Karpas-422 (cell line): ENCODE data around the gene DAGLB. TPM values are rescaled to one million over a fixed set of nuclear protein-coding genes. Genes with fewer than 3 reads are reported as not detected.

Experiments
- DNase-seq: peaks from one replicate; pipeline ENCODE4 v3.0.0-alpha.2; 2015
- H2AFZ ChIP-seq: fragments of 200-600 bp; sonication (generic); 2 replicates; pipeline ENCODE4 v1.6.1; 2014; ENCODE audit warnings: antibody characterized with exemption, low read length, mixed read lengths
- H3K27ac ChIP-seq: fragments of 200-600 bp; sonication (generic); 2 replicates; pipeline ENCODE4 v1.5.1; 2014; ENCODE audit warnings: mild to moderate bottlenecking, low read length, moderate library complexity
- H3K27me3 ChIP-seq: fragments of 200-600 bp; sonication (generic); 2 replicates; pipeline ENCODE4 v1.6.1; 2014; ENCODE audit warnings: low read length, mixed read lengths
- H3K36me3 ChIP-seq: fragments of 200-600 bp; sonication (generic); 2 replicates; pipeline ENCODE4 v1.6.1; 2014; ENCODE audit warnings: low read length, mixed read lengths; ENCODE audit not compliant: insufficient read depth
- H3K4me1 ChIP-seq: fragments of 200-600 bp; sonication (generic); 2 replicates; pipeline ENCODE4 v1.6.1; 2014; ENCODE audit warnings: mild to moderate bottlenecking, low read length, mixed read lengths
- H3K4me2 ChIP-seq: fragments of 200-600 bp; sonication (generic); 2 replicates; pipeline ENCODE4 v1.6.1; 2014; ENCODE audit warnings: low read length, low read depth, mild to moderate bottlenecking; ENCODE audit not compliant: poor library complexity, severe bottlenecking
- H3K4me3 ChIP-seq: fragments of 200-600 bp; sonication (generic); 2 replicates; pipeline ENCODE4 v1.5.1; 2014; ENCODE audit warnings: mild to moderate bottlenecking, antibody characterized with exemption, low read length, mixed read lengths
- H3K79me2 ChIP-seq: fragments of 200-600 bp; sonication (generic); 2 replicates; pipeline ENCODE4 v1.6.1; 2014; ENCODE audit warnings: mild to moderate bottlenecking, low read length, mixed read lengths
- H3K9ac ChIP-seq: fragments of 200-600 bp; sonication (generic); 2 replicates; pipeline ENCODE4 v1.6.0; 2014; ENCODE audit warnings: low read length
- H3K9me2 ChIP-seq: fragments of 200-600 bp; sonication (generic), shearing (Covaris generic); replicated peaks from 2 replicates; pipeline ENCODE4 v1.6.0; 2014; ENCODE audit warnings: mild to moderate bottlenecking, low read length, moderate library complexity; ENCODE audit not compliant: insufficient read depth
- H3K9me3 ChIP-seq: fragments of 300-700, 200-600 bp; sonication (generic); 2 replicates; pipeline ENCODE4 v1.6.1; 2014; ENCODE audit warnings: low read length, mixed read lengths
- H4K20me1 ChIP-seq: fragments of 200-600 bp; sonication (generic); 2 replicates; pipeline ENCODE4 v1.6.1; 2014; ENCODE audit warnings: mild to moderate bottlenecking, antibody characterized with exemption, low read length, low read depth; ENCODE audit not compliant: insufficient read depth
- total RNA-seq: library from RNA; depleted of rRNA; stranded (reverse); fragments of >200 nt; shearing (Covaris generic); gene quantifications from 2 replicates; pipeline ENCODE4 v1.2.3, GENCODE V29; 2014; ENCODE audit warnings: low replicate concordance

Gene DAGLB
- total RNA-seq, 1 experiment from 2014 or later, result 10.0 TPM

GRCh38 chr7:6486438-6487183 lies 38.9 kb upstream of the DAGLB start:
- DNase-seq, result no peak
- no peaks in the 10 kb centered on the region for H3K9me3 ChIP-seq
- H3K79me2 ChIP-seq, result peaks cover 27% of the 10 kb centered on the region
- peaks cover 16% of the 10 kb centered on the region for H4K20me1 ChIP-seq
- H3K4me2 ChIP-seq, result no peak overlapping the region
- H3K4me3 ChIP-seq, result no peak overlapping the region
- H3K4me1 ChIP-seq, result peaks cover 18% of the 10 kb centered on the region
- no peak overlapping the region for H3K9ac ChIP-seq
- no peak overlapping the region for H2AFZ ChIP-seq
- H3K36me3 ChIP-seq, result peaks cover 1% of the 10 kb centered on the region; the same call in 1 of the 2 replicates
- no peaks in the 10 kb centered on the region for H3K9me2 ChIP-seq
- no peak overlapping the region for H3K27ac ChIP-seq
- H3K27me3 ChIP-seq, result no peaks in the 10 kb centered on the region

- Histone ChIP-seq H3K9me2 (no peaks in the 10 kb centered on the region), H3K36me3 (peaks cover 4% of the 10 kb centered on the region; the same call in 1 of the 2 replicates), H2AFZ (no peak overlapping the region), H3K9me3 (no peaks in the 10 kb centered on the region), H3K4me3 (peak overlapping the region; percentile 100), H3K79me2 (peaks cover 53% of the 10 kb centered on the region), H3K27ac (peak overlapping the region; percentile 99), H3K9ac (peak overlapping the region; percentile 96), H3K4me2 (peak overlapping the region; percentile 93), H3K4me1 (peaks cover 57% of the 10 kb centered on the region), H3K27me3 (no peaks in the 10 kb centered on the region), H4K20me1 (peaks cover 24% of the 10 kb centered on the region)
- peak; percentile 50 for DNase-seq
Observed at GRCh38 chr7:6482743-6483119, 35.0 kb upstream of the DAGLB start.

- peak overlapping the region; percentile 100 for H3K4me3 ChIP-seq
Observed at GRCh38 chr7:6482307-6482706, 34.6 kb upstream of the DAGLB start.

GRCh38 chr7:6481445-6481844 lies 33.7 kb upstream of the DAGLB start:
- Histone ChIP-seq H3K9ac (peak overlapping the region; percentile 66), H4K20me1 (peaks cover 36% of the 10 kb centered on the region), H3K27me3 (no peaks in the 10 kb centered on the region), H3K79me2 (peaks cover 66% of the 10 kb centered on the region), H3K4me3 (peak overlapping the region; percentile 48), H3K9me3 (no peaks in the 10 kb centered on the region), H2AFZ (no peak overlapping the region), H3K27ac (peak overlapping the region; percentile 99), H3K36me3 (peaks cover 4% of the 10 kb centered on the region; the same call in 1 of the 2 replicates), H3K4me2 (peak overlapping the region; percentile 93), H3K4me1 (peaks cover 70% of the 10 kb centered on the region), H3K9me2 (no peaks in the 10 kb centered on the region)
- DNase-seq, result no peak

More at GRCh38 chr7:6482307-6482706, 34.6 kb upstream of the DAGLB start:
- no peak for DNase-seq
- Histone ChIP-seq H3K79me2 (peaks cover 58% of the 10 kb centered on the region), H3K9ac (peak overlapping the region; percentile 96), H4K20me1 (peaks cover 28% of the 10 kb centered on the region), H3K9me3 (no peaks in the 10 kb centered on the region), H3K9me2 (no peaks in the 10 kb centered on the region), H3K4me1 (peaks cover 61% of the 10 kb centered on the region), H3K36me3 (peaks cover 4% of the 10 kb centered on the region; the same call in 1 of the 2 replicates), H3K27me3 (no peaks in the 10 kb centered on the region), H3K4me2 (peak overlapping the region; percentile 93), H2AFZ (no peak overlapping the region), H3K27ac (peak overlapping the region; percentile 99)

- Histone ChIP-seq H4K20me1 (peaks cover 48% of the 10 kb centered on the region), H2AFZ (no peak overlapping the region), H3K36me3 (peaks cover 14% of the 10 kb centered on the region; the same call in 1 of the 2 replicates), H3K9ac (peak overlapping the region; percentile 66), H3K27ac (peak overlapping the region; percentile 99), H3K9me2 (no peaks in the 10 kb centered on the region), H3K79me2 (peaks cover 78% of the 10 kb centered on the region), H3K4me2 (peak overlapping the region; percentile 93), H3K4me1 (peaks cover 82% of the 10 kb centered on the region), H3K9me3 (no peaks in the 10 kb centered on the region), H3K4me3 (peak overlapping the region; percentile 48), H3K27me3 (no peaks in the 10 kb centered on the region)
- DNase-seq, result no peak
Observed at GRCh38 chr7:6480323-6480660, 32.5 kb upstream of the DAGLB start.

GRCh38 chr7:6479067-6479466 lies 31.3 kb upstream of the DAGLB start:
- H3K9ac ChIP-seq, result peak overlapping the region; percentile 66
- peak overlapping the region; percentile 48; the same call in 1 of the 2 replicates for H3K4me3 ChIP-seq
- peaks cover 85% of the 10 kb centered on the region for H3K4me1 ChIP-seq
- H3K79me2 ChIP-seq, result peaks cover 86% of the 10 kb centered on the region
- H3K9me2 ChIP-seq, result no peaks in the 10 kb centered on the region
- peaks cover 60% of the 10 kb centered on the region for H4K20me1 ChIP-seq
- peak overlapping the region; percentile 93 for H3K4me2 ChIP-seq
- no peaks in the 10 kb centered on the region for H3K9me3 ChIP-seq
- H3K36me3 ChIP-seq, result peaks cover 25% of the 10 kb centered on the region; the same call in 1 of the 2 replicates
- no peaks in the 10 kb centered on the region for H3K27me3 ChIP-seq
- peak; percentile 79 for DNase-seq
- no peak overlapping the region for H2AFZ ChIP-seq
- H3K27ac ChIP-seq, result peak overlapping the region; percentile 99

- no peaks in the 10 kb centered on the region for H3K27me3 ChIP-seq
- peak overlapping the region; percentile 99 for H3K27ac ChIP-seq
- H4K20me1 ChIP-seq, result peaks cover 63% of the 10 kb centered on the region
- H3K9me2 ChIP-seq, result no peaks in the 10 kb centered on the region
- peak overlapping the region; percentile 57 for H3K4me3 ChIP-seq
- peak overlapping the region; percentile 93 for H3K4me2 ChIP-seq
- peak; percentile 82 for DNase-seq
- peaks cover 33% of the 10 kb centered on the region; the same call in 1 of the 2 replicates for H3K36me3 ChIP-seq
- H3K79me2 ChIP-seq, result peaks cover 88% of the 10 kb centered on the region
- H3K4me1 ChIP-seq, result peaks cover 85% of the 10 kb centered on the region
- H2AFZ ChIP-seq, result no peak overlapping the region
- no peaks in the 10 kb centered on the region for H3K9me3 ChIP-seq
- H3K9ac ChIP-seq, result peak overlapping the region; percentile 57
Observed at GRCh38 chr7:6478186-6478585, 30.4 kb upstream of the DAGLB start.

GRCh38 chr7:6477318-6477660 lies 29.5 kb upstream of the DAGLB start:
- H3K9me2 ChIP-seq, result no peaks in the 10 kb centered on the region
- peak overlapping the region; percentile 57 for H3K4me3 ChIP-seq
- H2AFZ ChIP-seq, result no peak overlapping the region
- no peaks in the 10 kb centered on the region for H3K9me3 ChIP-seq
- no peaks in the 10 kb centered on the region for H3K27me3 ChIP-seq
- H3K9ac ChIP-seq, result peak overlapping the region; percentile 57
- H3K27ac ChIP-seq, result peak overlapping the region; percentile 99
- H3K4me1 ChIP-seq, result peaks cover 79% of the 10 kb centered on the region
- peaks cover 54% of the 10 kb centered on the region for H4K20me1 ChIP-seq
- DNase-seq, result no peak
- H3K36me3 ChIP-seq, result peaks cover 39% of the 10 kb centered on the region; the same call in 1 of the 2 replicates
- H3K79me2 ChIP-seq, result peaks cover 84% of the 10 kb centered on the region
- peak overlapping the region; percentile 93 for H3K4me2 ChIP-seq
